H1 (cell line): Measurements from ENCODE around the gene KLRC3. TPM values are rescaled to one million over a fixed set of nuclear protein-coding genes. Genes with fewer than 3 reads are reported as not detected.

ENCODE experiments used
- GTF2F1 ChIP-seq: IDR thresholded peaks from 2 replicates; pipeline ENCODE4 v1.6.1; 2012; ENCODE audit warnings: low read depth, low read length, improper control_type of control experiment, borderline replicate concordance
- RNF2 ChIP-seq: fragments of 200-900, 300-1000 bp; sonication (generic); IDR thresholded peaks from 2 replicates; pipeline ENCODE4 v1.7.1; 2016; ENCODE audit warnings: borderline replicate concordance, low read depth, mild to moderate bottlenecking, antibody characterized with exemption, low read length; ENCODE audit not compliant: poor library complexity, severe bottlenecking; ENCODE audit errors: missing control alignments
- polyA plus RNA-seq, 7 experiments: library from polyadenylated mRNA; depleted of rRNA in 3 of 7; stranded (reverse) in 5 of 7; unstranded in 2 of 7; fragments of >200 nt in 5 of 7; fragments of 200-250 nt in 2 of 7; gene quantifications; 1 replicate in 5 of 7; 2 replicates in 1 of 7; 4 replicates in 1 of 7; pipeline versions ENCODE4 v1.2.1 to v1.2.3, GENCODE V29; 2011 to 2013; ENCODE audit warnings: missing spikeins in 2 of 7, mixed read lengths in 2 of 7
- total RNA-seq: library from RNA; stranded (reverse); fragmentation: NEBNext Ultra II Directional; extraction: Animal tissue kit (Norgen Biotek cat#: 25700); gene quantifications from 2 replicates; pipeline ENCODE4 v1.2.1, GENCODE V29; 2021

Gene KLRC3
- total and polyA plus RNA-seq, 2 of the 8 experiments (the other 6 are each of a cell fraction or from before 2014, with no cell fraction given): not detected

DNA sequence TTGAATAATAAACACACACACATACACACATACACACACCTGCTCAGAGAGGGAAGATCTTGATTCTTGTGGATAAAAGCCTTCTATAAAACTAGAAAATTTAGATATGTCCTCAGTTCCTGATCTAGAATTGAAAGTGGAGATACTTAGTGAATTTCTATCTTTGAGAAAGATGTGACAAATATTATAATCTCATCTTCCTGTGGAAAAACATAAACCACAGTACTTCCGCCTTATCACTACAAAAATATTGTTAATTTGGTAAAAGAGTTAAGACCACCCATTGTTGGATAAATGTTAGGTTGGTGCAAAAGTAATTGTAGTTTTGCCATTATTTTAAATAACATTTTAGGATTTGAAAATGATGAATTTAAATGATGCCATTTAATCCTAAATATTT lies 30.5 kb downstream of the KLRC3 start, which contains the start of gene KLRK1 (continued):
- TF ChIP-seq GTF2F1 (no peak), RNF2 (no peak)
